Measurements from ENCODE around the gene TMEM272.

GRCh38 chr13:51825165-51825592 is 19.8 kb downstream of the TMEM272 start:
- TF ChIP-seq CTCF (IDR thresholded peaks at IDR 0.05), result no peak
- no peak for TF ChIP-seq POLR2A (IDR thresholded peaks at IDR 0.05)
